HG02973 (cell line): Measurements from ENCODE around the gene NSD2.

Experiments used
- ATAC-seq: cut with Tn5 transposase; IDR thresholded peaks from one replicate; pipeline ENCODE4 v1.9.1; 2021; ENCODE audit warnings: moderate library complexity; ENCODE audit not compliant: unreplicated experiment

The NSD2 gene

GRCh38 chr4:1967512-1968149 lies 96.4 kb downstream of the NSD2 start:
- ATAC-seq: no peak

- ATAC-seq: no peak
These were observed 97.6 kb downstream of the NSD2 start for GRCh38 chr4:1968686-1969295.

- ATAC-seq: no peak
These were observed 98.9 kb downstream of the NSD2 start for GRCh38 chr4:1969928-1970723.

- no peak for ATAC-seq
These were observed 99.7 kb downstream of the NSD2 start for GRCh38 chr4:1970926-1971325.

GRCh38 chr4:1971456-1972200 lies 100.4 kb downstream of the NSD2 start:
- ATAC-seq: no peak

- ATAC-seq: no peak
These were observed 101.2 kb downstream of the NSD2 start for GRCh38 chr4:1972414-1972813.

GRCh38 chr4:1973218-1973617 lies 102.0 kb downstream of the NSD2 start:
- no peak for ATAC-seq

- no peak for ATAC-seq
These were observed 102.5 kb downstream of the NSD2 start for GRCh38 chr4:1973661-1974060.

GRCh38 chr4:1974840-1975239 lies 103.6 kb downstream of the NSD2 start:
- ATAC-seq: no peak

- ATAC-seq: no peak
These were observed 104.2 kb downstream of the NSD2 start for GRCh38 chr4:1975391-1975801.

GRCh38 chr4:1975880-1976279 lies 104.7 kb downstream of the NSD2 start:
- no peak for ATAC-seq

GRCh38 chr4:1976416-1977352 lies 105.5 kb downstream of the NSD2 start:
- ATAC-seq: no peak

- no peak for ATAC-seq
These were observed 107.0 kb downstream of the NSD2 start for GRCh38 chr4:1978226-1978625.

- ATAC-seq: no peak
These were observed 107.7 kb downstream of the NSD2 start for GRCh38 chr4:1978741-1979476.

- ATAC-seq: no peak
These were observed 108.4 kb downstream of the NSD2 start for GRCh38 chr4:1979477-1980196.

- no peak for ATAC-seq
These were observed 109.4 kb downstream of the NSD2 start for GRCh38 chr4:1980561-1981041.

GRCh38 chr4:1981251-1982058 lies 110.3 kb downstream of the NSD2 start:
- no peak for ATAC-seq
